Endothelial cell of umbilical vein (primary cell): ENCODE data around the gene TSPAN18.

Experiments
- CTCF ChIP-seq, 2 donors: IDR thresholded peaks; 1 replicate in 1 of 2; 2 replicates in 1 of 2; pipeline ENCODE4 v1.5.1; 2011; ENCODE audit warnings: low read length in 2 of 2, mild to moderate bottlenecking in 2 of 2, moderate library complexity in 2 of 2, control low read depth in 1 of 2, inconsistent platforms in 1 of 2, low read depth in 1 of 2; ENCODE audit not compliant: insufficient read depth in 1 of 2; ENCODE audit errors: extremely low read depth in 1 of 2
- FOS ChIP-seq: IDR thresholded peaks from 2 replicates; pipeline ENCODE4 v1.6.1; 2011; ENCODE audit warnings: mild to moderate bottlenecking, low read length, moderate library complexity, borderline replicate concordance; ENCODE audit not compliant: insufficient read depth
- JUN ChIP-seq: IDR thresholded peaks from 2 replicates; pipeline ENCODE4 v1.6.1; 2011; ENCODE audit warnings: borderline replicate concordance, low read depth; ENCODE audit not compliant: insufficient read length, insufficient read depth
- POLR2AphosphoS5 ChIP-seq: IDR thresholded peaks from 2 replicates; pipeline ENCODE4 v1.6.1; 2012; ENCODE audit warnings: low read depth, mild to moderate bottlenecking, control low read depth, low read length, moderate library complexity; ENCODE audit not compliant: insufficient read depth

GRCh38 chr11:44822369-44822768 lies 95.6 kb downstream of the TSPAN18 start:
- TF ChIP-seq FOS (no peak), JUN (no peak), POLR2AphosphoS5 (no peak), CTCF (IDR thresholded peaks at IDR 0.05; ENCODE audit: extremely low read depth in 1 of 2, insufficient read depth in 1 of 2, low read depth in 1 of 2, low read length in 2 of 2) (no peak)
